Natural killer cell (primary cell): Measurements from ENCODE around the gene TBCD. TPM values are rescaled to one million over a fixed set of nuclear protein-coding genes. Genes with fewer than 3 reads are reported as not detected.
"Not testable (repeated sequence)": the region's sequence is repeated elsewhere in the genome, so short reads cannot be mapped to it uniquely, and the experiment has no call there.

Experiments used
- ATAC-seq, 3 donors: fragments of 150-1000 bp in 2 of 3; fragments of 200-7000 bp in 1 of 3; cut with Tn5 transposase; 1 replicate in 1 of 3; 2 replicates in 2 of 3; pipeline ENCODE4 v1.10.0; 2021; ENCODE audit warnings: mild to moderate bottlenecking in 2 of 3, moderate library complexity in 2 of 3
- DNase-seq, 2 donors: peaks; one replicate each; pipeline versions ENCODE4 v3.0.0 to v3.0.0-alpha.2; 2013 to 2021; ENCODE audit warnings: mixed read lengths in 1 of 2
- H3K27ac ChIP-seq: one replicate; pipeline ENCODE4 v1.5.1; 2013; ENCODE audit warnings: mild to moderate bottlenecking, low read length
- H3K27me3 ChIP-seq: one replicate; pipeline ENCODE4 v1.6.1; 2013; ENCODE audit warnings: low read length; ENCODE audit not compliant: control insufficient read depth, insufficient read depth
- H3K36me3 ChIP-seq: one replicate; pipeline ENCODE4 v1.6.1; 2013; ENCODE audit warnings: low read length; ENCODE audit not compliant: control insufficient read depth, insufficient read depth
- H3K4me1 ChIP-seq: one replicate; pipeline ENCODE4 v1.6.1; 2013; ENCODE audit warnings: low read length; ENCODE audit not compliant: control insufficient read depth, insufficient read depth
- H3K4me3 ChIP-seq: one replicate; pipeline ENCODE4 v1.5.1; 2013; ENCODE audit warnings: low read length
- H3K9me3 ChIP-seq: one replicate; pipeline ENCODE4 v1.6.1; 2013; ENCODE audit warnings: low read length; ENCODE audit not compliant: control insufficient read depth, insufficient read depth
- H3K27ac Mint-ChIP-seq, 2 donors: one replicate each; pipeline ENCODE4 v1.8.0; 2022; ENCODE audit warnings: mild to moderate bottlenecking in 2 of 2, mixed read lengths in 2 of 2, moderate library complexity in 1 of 2
- H3K27me3 Mint-ChIP-seq, 2 donors: one replicate each; pipeline ENCODE4 v1.8.0; 2022; ENCODE audit warnings: low read depth in 2 of 2, mixed read lengths in 2 of 2
- H3K36me3 Mint-ChIP-seq: one replicate; pipeline ENCODE4 v1.8.0; 2022; ENCODE audit warnings: mixed read lengths
- H3K4me1 Mint-ChIP-seq, 2 donors: one replicate each; pipeline ENCODE4 v1.8.0; 2022; ENCODE audit warnings: mixed read lengths in 2 of 2
- H3K4me3 Mint-ChIP-seq: one replicate; pipeline ENCODE4 v1.8.0; 2022; ENCODE audit warnings: mild to moderate bottlenecking, moderate library complexity, mixed read lengths
- H3K9me3 Mint-ChIP-seq, 2 donors: one replicate each; pipeline ENCODE4 v1.8.0; 2022; ENCODE audit warnings: mixed read lengths in 2 of 2
- WGBS: methylation state at CpG from one replicate; pipeline ENCODE4 v1.1.7; 2013; ENCODE audit warnings: missing lambda C conversion rate; ENCODE audit not compliant: insufficient coverage; 5-methylcytosine and 5-hydroxymethylcytosine counted together
- intact Hi-C: fragments of 100-400 bp; cut with micrococcal nuclease; formaldehyde crosslinking; loops from one replicate; pipeline ENCODE4 v1.14.2; 2022
- total RNA-seq, 4 donors: library from RNA; stranded (reverse); fragments of 120-200 nt in 1 of 4; gene quantifications; one replicate each; pipeline versions ENCODE4 v1.2.3 to v1.2.4, GENCODE V29; 2013 to 2022
- TF ChIP-seq, protein P1 (sequence below): fragments of 200-600 bp; IDR thresholded peaks from one replicate; pipeline ENCODE4 v1.8.0; 2022; ENCODE audit warnings: antibody characterized with exemption

Gene TBCD
- total RNA-seq, 3 donors from 2014 or later (not counting 1 experiment from before 2014, with no cell fraction given) = 92.0 to 149 (median 132) TPM

DNA sequence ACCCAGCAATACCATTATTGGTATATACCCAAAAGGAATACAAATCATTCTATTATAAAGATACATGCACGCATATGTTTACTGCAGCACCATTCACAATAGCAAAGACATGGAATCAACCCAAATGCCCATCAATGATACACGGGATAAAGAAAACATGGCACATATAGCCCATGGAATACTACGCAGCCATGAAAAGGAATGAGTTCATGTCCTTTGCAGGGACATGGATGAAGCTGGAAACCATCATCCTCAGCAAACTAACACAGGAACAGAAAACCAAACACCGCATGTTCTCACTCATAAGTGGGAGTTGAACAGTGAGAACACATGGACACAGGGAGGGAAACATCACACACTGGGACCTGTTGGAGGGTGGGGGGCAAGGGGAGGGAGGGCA is 203.8 kb downstream of the TBCD start:
- H3K4me3 ChIP-seq, H3K27ac ChIP-seq, H3K4me1 Mint-ChIP-seq, ATAC-seq, H3K4me3 Mint-ChIP-seq, intact Hi-C loops, H3K9me3 ChIP-seq, H3K27me3 Mint-ChIP-seq, H3K27me3 ChIP-seq, DNase-seq, H3K9me3 Mint-ChIP-seq, H3K4me1 ChIP-seq, H3K36me3 ChIP-seq, H3K27ac Mint-ChIP-seq: not testable (repeated sequence)
- WGBS = 100% methylated on average over 3 of the region's 4 CpGs
- H3K36me3 Mint-ChIP-seq = peaks cover 25% of the 10 kb centered on the region

DNA sequence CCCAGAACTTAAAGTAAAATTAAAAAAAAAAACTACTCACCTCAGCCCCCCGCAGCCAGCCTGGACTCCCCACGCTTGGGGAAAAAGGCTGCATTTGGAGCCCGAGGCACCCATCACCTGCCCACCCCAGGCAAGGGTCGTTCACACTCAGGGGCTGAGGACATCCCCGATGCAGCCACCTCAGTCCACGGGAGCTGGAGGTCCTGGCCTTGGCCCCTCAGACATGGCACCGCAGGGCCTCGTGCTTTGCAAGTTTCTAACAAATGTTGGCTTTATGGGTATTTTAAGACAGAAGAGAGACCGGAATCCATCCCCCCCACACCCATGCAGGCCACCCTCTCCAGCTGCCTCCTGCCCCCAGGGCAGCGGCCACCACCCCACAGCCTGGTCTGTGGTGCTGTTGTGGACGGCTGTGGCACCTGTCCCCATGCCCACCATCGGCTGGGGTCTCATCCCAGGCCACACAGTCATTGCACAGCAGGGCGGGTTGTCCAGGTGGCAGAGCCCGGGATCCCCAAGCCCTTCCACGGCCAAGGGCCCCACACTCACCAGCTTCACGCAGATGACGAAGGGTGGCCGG is 204.4 kb downstream of the TBCD start:
- ATAC-seq (no peak), DNase-seq (no peak)
- H3K4me1 Mint-ChIP-seq = peaks cover 0 to 6% of the 10 kb centered on the region in 2 donors
- H3K27me3 Mint-ChIP-seq = no peaks in the 10 kb centered on the region
- Histone ChIP-seq H3K27me3 (no peaks in the 10 kb centered on the region), H3K4me1 (no peaks in the 10 kb centered on the region), H3K36me3 (no peaks in the 10 kb centered on the region), H3K9me3 (no peaks in the 10 kb centered on the region), H3K4me3 (no peak overlapping the region), H3K27ac (no peak overlapping the region)
- no peak overlapping the region for H3K27ac Mint-ChIP-seq
- H3K4me3 Mint-ChIP-seq = no peak overlapping the region
- intact Hi-C loops = no loop called here
- TF ChIP-seq, protein P1, sequence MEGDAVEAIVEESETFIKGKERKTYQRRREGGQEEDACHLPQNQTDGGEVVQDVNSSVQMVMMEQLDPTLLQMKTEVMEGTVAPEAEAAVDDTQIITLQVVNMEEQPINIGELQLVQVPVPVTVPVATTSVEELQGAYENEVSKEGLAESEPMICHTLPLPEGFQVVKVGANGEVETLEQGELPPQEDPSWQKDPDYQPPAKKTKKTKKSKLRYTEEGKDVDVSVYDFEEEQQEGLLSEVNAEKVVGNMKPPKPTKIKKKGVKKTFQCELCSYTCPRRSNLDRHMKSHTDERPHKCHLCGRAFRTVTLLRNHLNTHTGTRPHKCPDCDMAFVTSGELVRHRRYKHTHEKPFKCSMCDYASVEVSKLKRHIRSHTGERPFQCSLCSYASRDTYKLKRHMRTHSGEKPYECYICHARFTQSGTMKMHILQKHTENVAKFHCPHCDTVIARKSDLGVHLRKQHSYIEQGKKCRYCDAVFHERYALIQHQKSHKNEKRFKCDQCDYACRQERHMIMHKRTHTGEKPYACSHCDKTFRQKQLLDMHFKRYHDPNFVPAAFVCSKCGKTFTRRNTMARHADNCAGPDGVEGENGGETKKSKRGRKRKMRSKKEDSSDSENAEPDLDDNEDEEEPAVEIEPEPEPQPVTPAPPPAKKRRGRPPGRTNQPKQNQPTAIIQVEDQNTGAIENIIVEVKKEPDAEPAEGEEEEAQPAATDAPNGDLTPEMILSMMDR = no peak
- peaks cover 0 to 2% of the 10 kb centered on the region in 2 donors for H3K9me3 Mint-ChIP-seq
- 99% methylated on average over 17 of the region's 18 CpGs for WGBS
- peaks cover 25% of the 10 kb centered on the region for H3K36me3 Mint-ChIP-seq

DNA sequence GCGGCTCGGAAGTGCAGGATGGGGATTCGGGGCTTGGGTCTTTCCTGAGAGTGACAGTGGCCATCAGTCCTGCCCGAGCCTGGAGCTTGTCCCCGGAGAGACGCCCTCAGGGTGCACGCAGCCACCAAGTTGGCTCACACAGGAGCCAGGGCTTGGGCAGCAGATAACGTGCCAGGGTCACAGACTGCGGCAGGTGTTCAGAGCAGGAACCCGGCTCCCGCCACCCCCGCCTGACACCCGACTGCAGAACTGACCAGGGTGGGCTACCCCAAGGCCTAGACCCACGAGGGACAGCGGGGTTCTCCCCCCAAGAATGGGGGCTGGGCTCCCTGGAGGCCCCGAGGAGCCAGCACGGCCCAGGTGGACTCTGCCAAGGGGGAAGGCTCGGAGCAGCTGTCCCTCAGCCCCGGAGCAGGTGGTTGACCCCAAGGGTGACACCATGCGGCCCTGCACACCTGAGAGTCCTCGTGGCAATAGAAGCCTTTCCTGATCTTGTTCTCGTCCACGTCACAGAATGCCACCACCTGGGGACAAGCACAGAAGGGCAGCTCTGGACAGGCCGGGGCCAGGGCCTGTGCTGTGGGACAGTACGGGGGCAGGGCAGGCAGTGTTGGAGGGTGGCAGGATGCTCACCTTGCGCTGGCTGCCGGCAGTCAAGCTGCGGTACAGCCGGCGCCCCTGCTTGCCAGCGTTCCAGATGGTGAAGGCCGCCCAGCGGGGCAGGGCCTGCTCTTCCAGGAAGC is 205.0 kb downstream of the TBCD start:
- H3K4me3 Mint-ChIP-seq = no peak overlapping the region
- Histone ChIP-seq H3K27ac (no peak overlapping the region), H3K27me3 (no peaks in the 10 kb centered on the region), H3K4me1 (no peaks in the 10 kb centered on the region), H3K4me3 (no peak overlapping the region), H3K9me3 (no peaks in the 10 kb centered on the region), H3K36me3 (no peaks in the 10 kb centered on the region)
- ATAC-seq = no peak
- intact Hi-C loops = no loop called here
- peaks cover 0 to 2% of the 10 kb centered on the region in 2 donors for H3K9me3 Mint-ChIP-seq
- peaks cover 0 to 6% of the 10 kb centered on the region in 2 donors for H3K4me1 Mint-ChIP-seq
- no peak overlapping the region for H3K27ac Mint-ChIP-seq
- 96% methylated on average over 33 of the region's 33 CpGs for WGBS
- no peak for DNase-seq
- TF ChIP-seq, protein P1 = no peak
- H3K27me3 Mint-ChIP-seq = no peaks in the 10 kb centered on the region
- H3K36me3 Mint-ChIP-seq = peaks cover 25% of the 10 kb centered on the region

GRCh38 chr17:82957469-82957795 is 205.6 kb downstream of the TBCD start:
- Mint-ChIP-seq H3K4me1 (peaks cover 0 to 5% of the 10 kb centered on the region in 2 donors), H3K27me3 (no peaks in the 10 kb centered on the region), H3K27ac (no peak overlapping the region), H3K9me3 (peaks cover 0 to 2% of the 10 kb centered on the region in 2 donors), H3K4me3 (no peak overlapping the region), H3K36me3 (peaks cover 23% of the 10 kb centered on the region)
- Histone ChIP-seq H3K36me3 (no peaks in the 10 kb centered on the region), H3K4me1 (no peaks in the 10 kb centered on the region), H3K4me3 (no peak overlapping the region), H3K27me3 (no peaks in the 10 kb centered on the region), H3K9me3 (no peaks in the 10 kb centered on the region), H3K27ac (no peak overlapping the region)
- 93% methylated on average over 8 of the region's 8 CpGs for WGBS
- TF ChIP-seq, protein P1 = no peak
- DNase-seq = peak in 1 of 2 donors; percentile 11
- ATAC-seq = no peak
- intact Hi-C loops = no loop called here
